Measurements from ENCODE around the gene F2RL2.

Gene F2RL2

DNA sequence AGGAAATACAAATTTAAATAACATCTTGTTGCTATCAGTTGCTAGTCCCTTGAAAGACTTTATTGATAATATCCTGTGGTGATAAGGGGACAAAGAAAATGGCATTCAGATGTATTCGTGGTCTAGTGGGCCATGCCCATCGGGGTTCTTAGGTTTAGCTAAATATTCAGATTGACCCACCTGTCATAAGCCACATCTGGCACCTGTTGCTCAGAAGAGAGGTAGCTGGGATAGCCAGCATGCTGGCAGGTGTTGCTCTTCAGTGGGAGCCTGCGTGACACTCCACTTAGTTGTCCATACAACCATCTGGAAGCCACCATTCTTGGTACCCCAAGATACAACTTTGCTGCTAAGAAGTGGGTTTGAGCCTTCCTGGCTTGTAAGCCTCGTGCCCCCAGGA lies 36.7 kb downstream of the F2RL2 start:
- no peak overlapping the region for H3K27ac ChIP-seq (ENCODE audit: low read depth, low read length)
- H3K9ac ChIP-seq (ENCODE audit: low read length) = no peak overlapping the region
- H3K27me3 ChIP-seq (ENCODE audit: control insufficient read depth, insufficient read depth, low read length) = no peaks in the 10 kb centered on the region
- no peaks in the 10 kb centered on the region for H3K9me3 ChIP-seq (ENCODE audit: control insufficient read depth, insufficient read depth, low read depth, low read length)
- H3K4me1 ChIP-seq (ENCODE audit: control insufficient read depth, insufficient read depth, low read length) = peaks cover 13% of the 10 kb centered on the region
- peaks cover 6% of the 10 kb centered on the region; the same call in 1 of the 2 replicates for H3K36me3 ChIP-seq (ENCODE audit: control insufficient read depth, insufficient read depth, low read length)
- no peak overlapping the region for H3K4me3 ChIP-seq (ENCODE audit: low read depth, low read length)

DNA sequence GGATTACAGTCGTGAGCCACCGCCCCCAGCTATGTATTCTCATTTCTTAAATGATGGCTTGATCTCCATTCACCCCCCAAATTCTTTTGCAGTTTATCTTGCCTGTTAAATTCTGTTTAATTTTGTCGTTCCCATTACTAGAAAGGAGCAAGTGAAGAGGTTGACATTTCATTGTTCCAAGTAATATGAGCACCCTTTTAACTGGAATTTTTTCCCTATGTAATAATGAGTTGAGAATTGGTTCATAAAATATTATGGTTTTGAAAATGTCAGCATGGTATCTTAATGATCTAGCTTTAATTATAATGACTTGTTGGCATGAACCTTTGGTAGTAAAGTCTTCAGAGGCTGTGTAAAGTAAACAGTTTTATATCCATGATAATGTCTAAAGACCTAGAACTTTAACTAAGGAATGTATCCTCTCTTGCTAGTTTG lies 37.4 kb downstream of the F2RL2 start:
- Histone ChIP-seq H3K27me3 (ENCODE audit: control insufficient read depth, insufficient read depth, low read length) (no peaks in the 10 kb centered on the region), H3K4me1 (ENCODE audit: control insufficient read depth, insufficient read depth, low read length) (peaks cover 13% of the 10 kb centered on the region), H3K36me3 (ENCODE audit: control insufficient read depth, insufficient read depth, low read length) (no peaks in the 10 kb centered on the region), H3K9ac (ENCODE audit: low read length) (no peak overlapping the region), H3K4me3 (ENCODE audit: low read depth, low read length) (no peak overlapping the region), H3K27ac (ENCODE audit: low read depth, low read length) (no peak overlapping the region), H3K9me3 (ENCODE audit: control insufficient read depth, insufficient read depth, low read depth, low read length) (no peaks in the 10 kb centered on the region)

DNA sequence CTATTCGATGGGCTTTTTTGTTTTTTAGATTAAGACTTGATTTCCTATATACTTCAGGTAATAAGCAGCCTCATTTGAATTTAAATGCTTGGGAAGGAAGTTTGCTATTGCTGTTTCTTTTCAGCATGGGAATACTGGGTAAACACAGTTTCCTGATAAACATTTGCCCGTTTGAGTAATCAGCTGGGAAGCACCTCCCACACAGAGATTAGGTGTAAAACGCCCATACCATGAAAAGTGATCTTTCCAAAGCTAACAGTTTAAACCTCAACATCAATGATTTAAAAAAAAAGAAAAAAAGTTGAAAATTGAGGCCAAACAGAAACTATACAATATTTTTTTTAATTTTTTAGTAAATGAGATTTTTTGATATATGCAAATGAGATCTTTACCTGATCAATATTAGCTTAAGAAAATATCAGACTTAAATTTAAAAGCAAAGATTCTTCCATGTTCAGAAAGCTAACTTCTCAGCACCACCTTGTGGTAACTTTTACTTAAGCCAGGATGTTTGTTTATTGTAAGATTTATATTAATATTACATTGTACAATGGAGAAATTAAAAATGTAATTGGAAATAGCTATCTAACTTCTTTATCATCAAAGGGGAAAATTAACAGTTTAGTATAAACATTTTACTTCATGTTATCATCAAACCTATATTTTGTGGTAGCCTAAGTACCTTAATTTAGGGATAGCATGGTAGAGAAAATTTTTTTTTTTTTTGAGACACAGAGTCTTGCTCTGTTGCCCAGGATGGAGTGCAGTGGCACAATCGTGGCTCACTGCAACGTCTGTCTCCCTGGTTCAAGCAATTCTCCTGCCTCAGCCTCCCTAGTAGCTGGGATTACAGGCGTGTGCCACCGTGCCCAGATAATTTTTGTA lies 39.8 kb downstream of the F2RL2 start:
- no peaks in the 10 kb centered on the region for H3K27me3 ChIP-seq (ENCODE audit: control insufficient read depth, insufficient read depth, low read length)
- no peaks in the 10 kb centered on the region for H3K36me3 ChIP-seq (ENCODE audit: control insufficient read depth, insufficient read depth, low read length)
- H3K9ac ChIP-seq (ENCODE audit: low read length) = no peak overlapping the region
- peaks cover 13% of the 10 kb centered on the region for H3K4me1 ChIP-seq (ENCODE audit: control insufficient read depth, insufficient read depth, low read length)
- no peak overlapping the region for H3K4me3 ChIP-seq (ENCODE audit: low read depth, low read length)
- H3K27ac ChIP-seq (ENCODE audit: low read depth, low read length) = no peak overlapping the region
- H3K9me3 ChIP-seq (ENCODE audit: control insufficient read depth, insufficient read depth, low read depth, low read length) = no peaks in the 10 kb centered on the region

DNA sequence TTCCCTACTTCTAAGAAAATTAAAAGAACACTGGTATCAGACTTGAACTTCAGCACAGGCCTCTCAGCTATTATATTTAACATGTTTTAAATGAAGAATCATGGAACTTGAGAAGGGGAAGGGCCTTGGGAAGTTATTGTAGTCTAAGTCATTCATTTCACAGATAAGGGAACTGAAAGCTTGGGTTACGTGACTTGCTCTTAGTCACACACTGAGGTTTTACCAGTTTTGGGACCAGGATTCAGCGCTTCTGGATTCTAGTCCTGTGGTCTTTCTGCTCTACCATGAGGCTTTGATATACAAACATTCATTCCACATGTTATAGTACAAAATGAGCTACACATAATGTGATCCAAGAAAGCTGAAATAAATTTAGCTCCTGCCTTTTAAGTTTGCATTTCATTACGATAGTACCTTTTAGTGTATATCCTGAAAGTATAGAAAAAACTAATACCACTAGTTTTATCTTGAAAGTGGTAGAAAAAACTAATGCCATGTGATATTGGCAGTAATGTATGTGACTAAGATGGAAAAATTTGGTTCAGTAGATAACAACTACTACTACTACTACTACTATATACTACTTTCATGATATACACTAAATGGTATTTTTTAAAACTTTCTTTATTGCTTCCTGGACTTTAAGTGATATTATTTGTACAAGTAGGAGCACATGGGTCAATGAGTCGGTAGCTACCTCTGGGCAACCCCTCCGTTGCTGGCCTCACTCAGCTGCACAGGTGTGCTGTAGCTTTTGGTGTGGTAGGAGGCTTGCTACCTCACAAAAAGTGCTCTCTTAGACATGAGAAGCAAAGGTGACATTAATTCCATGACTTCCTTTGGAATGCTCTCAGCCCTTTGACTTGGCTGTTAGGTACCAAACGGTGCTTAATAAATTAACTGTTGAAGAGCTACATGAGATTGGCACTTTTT lies 40.7 kb downstream of the F2RL2 start:
- Histone ChIP-seq H3K27me3 (ENCODE audit: control insufficient read depth, insufficient read depth, low read length) (no peaks in the 10 kb centered on the region), H3K9ac (ENCODE audit: low read length) (no peak overlapping the region), H3K9me3 (ENCODE audit: control insufficient read depth, insufficient read depth, low read depth, low read length) (no peaks in the 10 kb centered on the region), H3K36me3 (ENCODE audit: control insufficient read depth, insufficient read depth, low read length) (no peaks in the 10 kb centered on the region), H3K27ac (ENCODE audit: low read depth, low read length) (no peak overlapping the region), H3K4me1 (ENCODE audit: control insufficient read depth, insufficient read depth, low read length) (peaks cover 13% of the 10 kb centered on the region), H3K4me3 (ENCODE audit: low read depth, low read length) (no peak overlapping the region)

DNA sequence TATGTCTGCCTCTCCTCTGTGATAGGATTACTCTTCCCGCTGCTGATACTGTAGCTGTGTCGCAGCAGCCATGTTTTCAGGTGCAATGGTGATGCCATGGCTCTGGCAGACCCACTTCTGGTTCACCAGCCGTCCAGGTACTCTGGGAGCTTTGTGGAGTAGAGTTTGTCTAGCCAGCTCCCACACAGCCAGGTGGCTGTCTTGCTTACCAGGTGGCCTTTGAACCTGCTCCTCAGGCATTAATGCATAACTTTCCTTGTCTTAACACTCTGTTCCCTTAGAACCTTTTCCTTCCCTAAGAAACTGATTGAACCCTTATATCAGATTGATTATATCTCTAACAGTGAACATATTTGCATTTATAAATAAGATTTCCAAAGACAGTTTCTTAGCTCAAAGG lies 42.2 kb downstream of the F2RL2 start:
- Histone ChIP-seq H3K27me3 (ENCODE audit: control insufficient read depth, insufficient read depth, low read length) (no peaks in the 10 kb centered on the region), H3K4me1 (ENCODE audit: control insufficient read depth, insufficient read depth, low read length) (peaks cover 13% of the 10 kb centered on the region), H3K9ac (ENCODE audit: low read length) (no peak overlapping the region), H3K36me3 (ENCODE audit: control insufficient read depth, insufficient read depth, low read length) (no peaks in the 10 kb centered on the region), H3K27ac (ENCODE audit: low read depth, low read length) (no peak overlapping the region), H3K9me3 (ENCODE audit: control insufficient read depth, insufficient read depth, low read depth, low read length) (no peaks in the 10 kb centered on the region), H3K4me3 (ENCODE audit: low read depth, low read length) (no peak overlapping the region)

DNA sequence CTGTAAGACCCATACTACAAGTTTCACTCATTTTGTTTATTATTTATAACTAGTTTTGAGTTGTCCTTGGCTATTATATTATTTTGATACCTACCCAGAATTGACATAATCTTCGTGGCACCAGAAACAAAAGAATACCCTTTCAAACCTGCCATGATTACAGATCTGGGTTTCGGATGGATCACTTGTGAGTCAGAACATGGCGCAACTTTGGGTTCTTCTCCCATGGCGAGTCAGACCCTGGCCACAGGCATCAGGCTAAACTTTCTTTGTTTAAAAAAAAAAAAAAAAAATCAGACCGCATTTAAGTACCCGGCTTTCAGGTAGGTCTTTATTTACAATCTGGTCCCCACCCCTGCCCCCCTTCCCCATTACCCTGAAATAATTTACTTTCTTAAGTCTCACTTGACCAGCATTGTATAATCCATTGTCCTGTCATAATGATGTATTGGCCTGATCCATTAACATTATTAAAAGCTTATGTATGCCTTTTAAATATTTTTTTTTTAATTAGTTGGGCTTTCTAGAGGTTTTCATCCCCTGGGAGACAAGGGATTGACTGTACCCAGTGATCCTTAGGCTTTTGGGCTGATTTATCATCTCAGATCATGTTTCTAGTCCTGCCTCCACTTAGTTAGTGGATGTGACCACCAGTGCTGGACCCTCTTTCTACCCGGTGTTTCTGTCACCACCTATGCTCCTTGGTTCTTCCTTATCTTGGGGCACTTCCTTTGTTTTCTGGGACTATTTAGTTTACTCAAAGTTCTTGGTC lies 43.9 kb downstream of the F2RL2 start:
- H3K9me3 ChIP-seq (ENCODE audit: control insufficient read depth, insufficient read depth, low read depth, low read length) = no peaks in the 10 kb centered on the region
- H3K4me1 ChIP-seq (ENCODE audit: control insufficient read depth, insufficient read depth, low read length) = peaks cover 13% of the 10 kb centered on the region
- H3K36me3 ChIP-seq (ENCODE audit: control insufficient read depth, insufficient read depth, low read length) = peaks cover 2% of the 10 kb centered on the region; the same call in 1 of the 2 replicates

DNA sequence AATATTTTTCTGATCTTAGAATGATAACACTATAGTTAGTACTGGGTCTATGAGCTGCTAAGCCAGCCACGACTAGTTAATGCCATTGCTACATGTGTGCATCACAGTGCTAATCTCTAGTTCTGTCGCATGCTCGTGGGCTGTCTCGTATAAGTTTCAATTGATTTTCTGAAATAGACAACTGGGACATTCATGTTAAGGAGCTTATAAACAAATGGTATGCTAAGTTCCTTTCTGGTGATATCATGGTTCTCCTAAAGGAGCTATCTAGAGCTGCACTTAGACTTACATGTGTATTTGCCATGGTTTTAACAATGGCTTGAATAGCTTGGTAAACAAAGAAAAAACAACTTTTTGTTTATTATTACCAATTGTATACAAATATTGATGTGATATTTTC lies 46.2 kb downstream of the F2RL2 start:
- Histone ChIP-seq H3K9ac (ENCODE audit: low read length) (no peak overlapping the region), H3K4me1 (ENCODE audit: control insufficient read depth, insufficient read depth, low read length) (peaks cover under 1% of the 10 kb centered on the region; the same call in 1 of the 2 replicates), H3K9me3 (ENCODE audit: control insufficient read depth, insufficient read depth, low read depth, low read length) (no peaks in the 10 kb centered on the region), H3K27ac (ENCODE audit: low read depth, low read length) (no peak overlapping the region), H3K4me3 (ENCODE audit: low read depth, low read length) (no peak overlapping the region), H3K27me3 (ENCODE audit: control insufficient read depth, insufficient read depth, low read length) (no peaks in the 10 kb centered on the region), H3K36me3 (ENCODE audit: control insufficient read depth, insufficient read depth, low read length) (peaks cover 2% of the 10 kb centered on the region; the same call in 1 of the 2 replicates)

More for the DNA sequence above, 43.9 kb downstream of the F2RL2 start:
- no peak overlapping the region for H3K27ac ChIP-seq (ENCODE audit: low read depth, low read length)
- H3K27me3 ChIP-seq (ENCODE audit: control insufficient read depth, insufficient read depth, low read length) = no peaks in the 10 kb centered on the region
- H3K4me3 ChIP-seq (ENCODE audit: low read depth, low read length) = no peak overlapping the region
- no peak overlapping the region for H3K9ac ChIP-seq (ENCODE audit: low read length)

DNA sequence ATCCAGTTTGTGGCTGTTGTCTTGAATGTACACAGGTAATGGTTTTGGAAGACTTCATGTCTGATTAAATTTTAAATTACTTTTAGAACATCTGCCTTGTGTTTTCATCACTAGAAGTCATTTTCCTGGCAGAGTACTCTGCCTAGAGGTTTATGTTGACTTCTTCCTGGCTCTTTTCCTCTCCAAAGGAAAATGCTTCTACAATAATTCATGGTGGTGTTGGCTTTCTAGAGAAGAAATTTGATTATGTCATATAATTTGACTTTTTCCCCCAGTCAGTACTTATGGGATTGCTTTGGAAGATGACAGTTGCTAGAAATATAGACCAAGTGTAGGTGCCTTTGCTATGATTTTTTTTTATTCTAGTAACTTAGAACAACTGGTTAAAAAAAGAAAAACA lies 46.8 kb downstream of the F2RL2 start:
- Histone ChIP-seq H3K36me3 (ENCODE audit: control insufficient read depth, insufficient read depth, low read length) (peaks cover 5% of the 10 kb centered on the region; the same call in 1 of the 2 replicates), H3K27ac (ENCODE audit: low read depth, low read length) (no peak overlapping the region), H3K4me1 (ENCODE audit: control insufficient read depth, insufficient read depth, low read length) (no peaks in the 10 kb centered on the region), H3K27me3 (ENCODE audit: control insufficient read depth, insufficient read depth, low read length) (no peaks in the 10 kb centered on the region), H3K9ac (ENCODE audit: low read length) (no peak overlapping the region), H3K9me3 (ENCODE audit: control insufficient read depth, insufficient read depth, low read depth, low read length) (no peaks in the 10 kb centered on the region), H3K4me3 (ENCODE audit: low read depth, low read length) (no peak overlapping the region)

DNA sequence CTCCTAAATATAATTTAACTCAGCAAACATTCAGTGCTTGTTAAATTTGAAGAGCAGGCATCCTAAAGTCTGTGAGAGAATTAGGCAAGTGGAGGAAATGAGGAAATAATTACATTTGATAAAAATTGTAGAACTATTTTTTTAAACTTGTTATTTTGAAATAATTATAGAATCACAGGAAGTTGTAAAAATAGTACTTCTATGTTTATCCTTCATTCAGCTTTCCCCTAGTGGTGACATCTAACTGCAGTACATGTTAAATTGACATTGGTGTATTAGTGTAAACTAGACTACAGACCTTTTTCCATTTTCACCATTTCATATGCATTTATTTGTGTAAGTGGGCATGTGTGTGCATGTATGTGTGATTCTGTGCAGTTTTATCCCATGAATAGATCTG lies 51.6 kb downstream of the F2RL2 start:
- Histone ChIP-seq H3K36me3 (ENCODE audit: control insufficient read depth, insufficient read depth, low read length) (peaks cover 9% of the 10 kb centered on the region; the same call in 1 of the 2 replicates), H3K9ac (ENCODE audit: low read length) (no peak overlapping the region), H3K4me3 (ENCODE audit: low read depth, low read length) (no peak overlapping the region), H3K27me3 (ENCODE audit: control insufficient read depth, insufficient read depth, low read length) (no peaks in the 10 kb centered on the region), H3K9me3 (ENCODE audit: control insufficient read depth, insufficient read depth, low read depth, low read length) (no peaks in the 10 kb centered on the region), H3K4me1 (ENCODE audit: control insufficient read depth, insufficient read depth, low read length) (no peaks in the 10 kb centered on the region), H3K27ac (ENCODE audit: low read depth, low read length) (no peak overlapping the region)

DNA sequence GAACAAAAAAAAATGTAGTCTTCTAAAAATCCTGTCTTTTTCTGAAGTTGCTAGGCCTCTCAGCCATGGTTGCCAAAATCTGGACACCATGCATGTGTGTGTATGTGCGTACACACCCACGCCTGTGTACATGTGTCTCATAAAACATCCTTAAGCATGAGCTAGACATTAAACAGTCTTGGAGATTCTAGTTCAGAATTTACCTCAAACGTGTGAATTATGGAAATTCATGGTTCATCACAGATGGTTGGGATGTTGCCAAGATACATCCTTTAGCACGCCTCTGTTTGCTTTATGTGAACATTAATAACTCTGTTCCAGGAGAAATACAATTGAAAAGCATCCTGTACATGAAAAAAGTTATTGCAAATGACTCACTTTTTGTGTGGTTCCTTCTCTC lies 53.0 kb downstream of the F2RL2 start:
- no peaks in the 10 kb centered on the region for H3K27me3 ChIP-seq (ENCODE audit: control insufficient read depth, insufficient read depth, low read length)
- H3K4me3 ChIP-seq (ENCODE audit: low read depth, low read length) = no peak overlapping the region
- H3K4me1 ChIP-seq (ENCODE audit: control insufficient read depth, insufficient read depth, low read length) = no peaks in the 10 kb centered on the region
- H3K9me3 ChIP-seq (ENCODE audit: control insufficient read depth, insufficient read depth, low read depth, low read length) = no peaks in the 10 kb centered on the region
- H3K36me3 ChIP-seq (ENCODE audit: control insufficient read depth, insufficient read depth, low read length) = peaks cover 7% of the 10 kb centered on the region; the same call in 1 of the 2 replicates
- H3K27ac ChIP-seq (ENCODE audit: low read depth, low read length) = no peak overlapping the region
- H3K9ac ChIP-seq (ENCODE audit: low read length) = no peak overlapping the region
